Trophoblast cell (in vitro differentiated cells and primary cell): ENCODE measurements around the gene NUDT21.

Source experiments
- DNase-seq, 2 donors: peaks; one replicate each; pipeline ENCODE4 v3.0.0-alpha.2; 2016
- H2AFZ ChIP-seq: 2 replicates; pipeline ENCODE4 v1.6.1; 2013; ENCODE audit warnings: low read length, moderate library complexity, mild to moderate bottlenecking; ENCODE audit not compliant: insufficient read depth, poor library complexity
- H2AK5ac ChIP-seq: 2 replicates; pipeline ENCODE4 v1.6.1; 2013; ENCODE audit warnings: mild to moderate bottlenecking, low read length
- H2BK120ac ChIP-seq: 2 replicates; pipeline ENCODE4 v1.6.1; 2013; ENCODE audit warnings: low read length, mild to moderate bottlenecking, moderate library complexity; ENCODE audit not compliant: insufficient read depth, poor library complexity
- H2BK12ac ChIP-seq: 2 replicates; pipeline ENCODE4 v1.6.1; 2013; ENCODE audit warnings: mild to moderate bottlenecking, low read length, moderate library complexity
- H2BK5ac ChIP-seq: 2 replicates; pipeline ENCODE4 v1.6.1; 2013; ENCODE audit warnings: low read length, low read depth, moderate library complexity, mild to moderate bottlenecking; ENCODE audit not compliant: poor library complexity
- H3K14ac ChIP-seq: 2 replicates; pipeline ENCODE4 v1.6.1; 2013; ENCODE audit warnings: mild to moderate bottlenecking, low read length
- H3K18ac ChIP-seq: 2 replicates; pipeline ENCODE4 v1.6.1; 2013; ENCODE audit warnings: mild to moderate bottlenecking, low read length
- H3K23ac ChIP-seq: 2 replicates; pipeline ENCODE4 v1.6.1; 2013; ENCODE audit warnings: low read length
- H3K27ac ChIP-seq: 2 replicates; pipeline ENCODE4 v1.5.1; 2013; ENCODE audit warnings: low read depth, mild to moderate bottlenecking, inconsistent platforms, low read length, moderate library complexity
- H3K27me3 ChIP-seq: 2 replicates; pipeline ENCODE4 v1.6.1; 2013; ENCODE audit warnings: inconsistent platforms, mild to moderate bottlenecking, low read length, moderate library complexity; ENCODE audit not compliant: insufficient read depth
- H3K36me3 ChIP-seq, 2 experiments: 1 replicate in 1 of 2; 2 replicates in 1 of 2; pipeline ENCODE4 v1.6.1; 2013; ENCODE audit warnings: low read length in 2 of 2, mild to moderate bottlenecking in 2 of 2, moderate library complexity in 1 of 2; ENCODE audit not compliant: insufficient read depth in 2 of 2, control insufficient read depth in 1 of 2
- H3K4ac ChIP-seq: 2 replicates; pipeline ENCODE4 v1.6.1; 2013; ENCODE audit warnings: low read depth, mild to moderate bottlenecking, low read length, moderate library complexity
- H3K4me1 ChIP-seq, 2 experiments: 1 replicate in 1 of 2; 2 replicates in 1 of 2; pipeline ENCODE4 v1.6.1; 2013; ENCODE audit warnings: low read length in 2 of 2, mild to moderate bottlenecking in 2 of 2, moderate library complexity in 1 of 2; ENCODE audit not compliant: insufficient read depth in 2 of 2, control insufficient read depth in 1 of 2
- H3K4me2 ChIP-seq: 2 replicates; pipeline ENCODE4 v1.6.1; 2013; ENCODE audit warnings: inconsistent platforms, mild to moderate bottlenecking, low read length, moderate library complexity
- H3K4me3 ChIP-seq: 2 replicates; pipeline ENCODE4 v1.5.1; 2013; ENCODE audit warnings: mild to moderate bottlenecking, low read depth, low read length, inconsistent platforms
- H3K79me1 ChIP-seq: one replicate; pipeline ENCODE4 v1.6.1; 2013; ENCODE audit warnings: low read length
- H3K79me2 ChIP-seq: 2 replicates; pipeline ENCODE4 v1.6.1; 2013; ENCODE audit warnings: low read length, mild to moderate bottlenecking; ENCODE audit not compliant: control insufficient read depth, insufficient read depth, poor library complexity
- H3K9ac ChIP-seq: 2 replicates; pipeline ENCODE4 v1.6.1; 2013; ENCODE audit warnings: mild to moderate bottlenecking, low read length
- H3K9me3 ChIP-seq: 2 replicates; pipeline ENCODE4 v1.6.1; 2013; ENCODE audit warnings: low read depth, mild to moderate bottlenecking, control low read depth, inconsistent platforms, low read length; ENCODE audit not compliant: insufficient read depth
- H4K12ac ChIP-seq: 2 replicates; pipeline ENCODE4 v1.6.1; 2013; ENCODE audit warnings: low read depth, mild to moderate bottlenecking, low read length, moderate library complexity
- H4K8ac ChIP-seq: 2 replicates; pipeline ENCODE4 v1.6.1; 2013; ENCODE audit warnings: low read depth, mild to moderate bottlenecking, low read length, moderate library complexity
- H4K91ac ChIP-seq: one replicate; pipeline ENCODE4 v1.6.1; 2013; ENCODE audit warnings: low read depth, mild to moderate bottlenecking, low read length, moderate library complexity
- WGBS: extraction: QIAGEN DNeasy Blood & Tissue Kit; methylation state at CpG from one replicate; pipeline ENCODE4 v1.1.7; 2013; ENCODE audit warnings: missing lambda C conversion rate; ENCODE audit not compliant: insufficient read length, insufficient coverage; ENCODE audit errors: extremely low coverage; 5-methylcytosine and 5-hydroxymethylcytosine counted together

NUDT21 gene

GRCh38 chr16:56469748-56470147 lies 18.6 kb upstream of the NUDT21 start:
- Histone ChIP-seq H2BK120ac (no peak overlapping the region), H4K12ac (no peak overlapping the region), H2BK5ac (no peak overlapping the region), H3K9me3 (no peaks in the 10 kb centered on the region), H3K23ac (no peak overlapping the region), H3K4me1 (no peaks in the 10 kb centered on the region), H3K36me3 (peaks cover 27 to 39% of the 10 kb centered on the region in 2 experiments), H3K18ac (no peak overlapping the region), H3K27me3 (no peaks in the 10 kb centered on the region), H3K14ac (no peak overlapping the region), H3K4ac (no peak overlapping the region), H4K8ac (no peak overlapping the region), H3K4me3 (no peak overlapping the region), H2BK12ac (no peak overlapping the region), H3K79me2 (no peaks in the 10 kb centered on the region), H2AK5ac (no peak overlapping the region), H3K27ac (no peak overlapping the region), H4K91ac (no peak overlapping the region), H3K4me2 (no peak overlapping the region), H3K79me1 (no peaks in the 10 kb centered on the region), H2AFZ (no peak overlapping the region), H3K9ac (no peak overlapping the region)
- no CpG with 5 or more reads among the region's 7 CpGs for WGBS
- DNase-seq, result no peak

DNA sequence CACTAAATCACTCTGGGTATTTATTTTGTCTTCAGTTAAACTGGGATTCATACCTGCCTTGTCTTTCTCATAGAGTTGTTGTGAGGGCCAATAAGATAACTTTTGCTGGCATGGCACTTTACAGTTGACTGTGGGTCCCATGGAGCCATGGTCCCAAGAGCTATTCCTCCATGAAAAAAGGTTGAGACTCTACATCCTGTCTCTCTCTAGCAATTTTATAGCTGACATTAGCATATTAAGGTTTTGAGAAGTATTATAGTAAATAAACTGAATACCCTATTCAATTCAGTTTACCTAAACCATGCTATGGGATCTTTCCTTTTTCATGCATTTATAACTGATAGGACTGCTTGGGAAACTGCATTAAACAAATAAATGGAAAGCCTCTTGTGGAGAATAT lies 17.7 kb upstream of the NUDT21 start:
- no peak for DNase-seq
- Histone ChIP-seq H3K79me1 (no peaks in the 10 kb centered on the region), H3K27me3 (no peaks in the 10 kb centered on the region), H2BK12ac (no peak overlapping the region), H2BK5ac (no peak overlapping the region), H3K36me3 (peaks cover 24 to 38% of the 10 kb centered on the region in 2 experiments), H3K4me1 (no peaks in the 10 kb centered on the region), H3K23ac (no peak overlapping the region), H3K9me3 (no peaks in the 10 kb centered on the region), H3K4me2 (no peak overlapping the region), H3K4me3 (no peak overlapping the region), H4K91ac (no peak overlapping the region), H3K79me2 (no peaks in the 10 kb centered on the region), H4K8ac (no peak overlapping the region), H2AK5ac (no peak overlapping the region), H3K4ac (no peak overlapping the region), H3K9ac (no peak overlapping the region), H2BK120ac (no peak overlapping the region), H2AFZ (no peak overlapping the region), H3K14ac (no peak overlapping the region), H4K12ac (no peak overlapping the region), H3K27ac (no peak overlapping the region), H3K18ac (no peak overlapping the region)

GRCh38 chr16:56466344-56466743 lies 15.2 kb upstream of the NUDT21 start:
- Histone ChIP-seq H4K12ac (no peak overlapping the region), H4K8ac (no peak overlapping the region), H3K27me3 (no peaks in the 10 kb centered on the region), H3K4me3 (no peak overlapping the region), H3K36me3 (peaks cover 21 to 34% of the 10 kb centered on the region in 2 experiments), H2BK120ac (no peak overlapping the region), H3K4me1 (no peaks in the 10 kb centered on the region), H3K4me2 (no peak overlapping the region), H2BK5ac (no peak overlapping the region), H3K18ac (no peak overlapping the region), H3K79me2 (no peaks in the 10 kb centered on the region), H3K9ac (no peak overlapping the region), H3K9me3 (no peaks in the 10 kb centered on the region), H3K27ac (no peak overlapping the region), H3K14ac (no peak overlapping the region), H2AFZ (no peak overlapping the region), H3K4ac (no peak overlapping the region), H2BK12ac (no peak overlapping the region), H3K23ac (no peak overlapping the region), H4K91ac (no peak overlapping the region), H2AK5ac (no peak overlapping the region), H3K79me1 (no peaks in the 10 kb centered on the region)
- no CpG with 5 or more reads among the region's 2 CpGs for WGBS
- DNase-seq, result no peak

DNA sequence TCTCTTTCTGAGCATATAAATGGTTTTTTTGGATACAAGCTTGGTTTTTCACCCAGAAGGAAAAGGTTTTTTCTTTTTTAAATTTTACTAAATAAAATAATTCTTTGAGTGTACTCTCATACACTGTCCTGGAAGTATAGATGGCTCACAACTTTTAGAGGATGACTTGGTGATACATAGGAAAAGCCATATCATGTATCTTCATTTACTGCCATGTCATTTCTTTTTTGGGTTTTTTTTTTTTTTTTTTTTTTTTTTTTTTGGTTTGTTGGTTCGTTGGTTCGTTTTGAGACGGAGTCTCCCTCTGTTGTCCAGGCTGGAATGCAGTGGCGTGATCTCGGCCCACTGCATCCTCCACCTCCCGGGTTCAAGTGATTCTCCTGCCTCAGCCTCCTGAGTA lies 12.0 kb upstream of the NUDT21 start:
- Histone ChIP-seq H3K4me3 (no peak overlapping the region), H2BK120ac (no peak overlapping the region), H3K27ac (no peak overlapping the region), H3K9me3 (no peaks in the 10 kb centered on the region), H3K27me3 (no peaks in the 10 kb centered on the region), H3K18ac (no peak overlapping the region), H4K12ac (no peak overlapping the region), H2AFZ (no peak overlapping the region), H3K4me1 (no peaks in the 10 kb centered on the region), H2BK12ac (no peak overlapping the region), H2BK5ac (no peak overlapping the region), H3K36me3 (peaks cover 15 to 19% of the 10 kb centered on the region in 2 experiments), H3K4ac (no peak overlapping the region), H2AK5ac (no peak overlapping the region), H3K79me2 (no peaks in the 10 kb centered on the region), H3K9ac (no peak overlapping the region), H3K14ac (no peak overlapping the region), H3K4me2 (no peak overlapping the region), H3K79me1 (no peaks in the 10 kb centered on the region), H3K23ac (no peak overlapping the region), H4K8ac (no peak overlapping the region), H4K91ac (no peak overlapping the region)
- DNase-seq, result no peak
- no CpG with 5 or more reads among the region's 6 CpGs for WGBS
